Gastroesophageal sphincter (tissue), 3 donors: Measurements from ENCODE around the gene LPP.

Experiments used
- CTCF ChIP-seq, 4 experiments: fragments of 200-600 bp in 2 of 4; fragments of 450-650 bp in 2 of 4; sonication (generic) in 1 of 4; IDR thresholded peaks; one replicate each; pipeline ENCODE4 v1.5.1; 2017 to 2019; ENCODE audit warnings: antibody characterized with exemption in 4 of 4, mild to moderate bottlenecking in 2 of 4, moderate library complexity in 2 of 4
- POLR2A ChIP-seq, 2 donors: fragments of 450-650 bp; IDR thresholded peaks; one replicate each; pipeline ENCODE4 v1.6.1; 2017; ENCODE audit warnings: antibody characterized with exemption in 2 of 2, mild to moderate bottlenecking in 2 of 2, moderate library complexity in 1 of 2
- POLR2AphosphoS5 ChIP-seq: sonication (generic); formaldehyde crosslinking; IDR thresholded peaks from one replicate; pipeline ENCODE4 v1.6.1; 2017; ENCODE audit warnings: antibody characterized with exemption

GRCh38 chr3:188931036-188931435, 777.1 kb downstream of the LPP start:
- TF ChIP-seq POLR2AphosphoS5 (no peak), CTCF (IDR thresholded peaks at IDR 0.05) (no peak), POLR2A (IDR thresholded peaks at IDR 0.05) (no peak)
